HFF-Myc (cell line): ENCODE data around the gene SUGP2.
"Not testable (repeated sequence)": the region's sequence is repeated elsewhere in the genome, so short reads cannot be mapped to it uniquely, and the experiment has no call there.

Experiments
- DNase-seq: peaks from one replicate; pipeline ENCODE4 v3.0.0-alpha.2; 2011; ENCODE audit warnings: low read depth; ENCODE audit errors: extremely low read depth
- H3K4me3 ChIP-seq: replicated peaks from 2 replicates; pipeline ENCODE4 v1.5.1; 2011; ENCODE audit warnings: low read depth, mild to moderate bottlenecking, control low read depth, low read length
- TF ChIP-seq, protein P1 (sequence below): IDR thresholded peaks from 2 replicates; pipeline ENCODE4 v1.5.1; 2012; ENCODE audit warnings: mild to moderate bottlenecking, low read depth, low read length, control low read depth; ENCODE audit errors: missing control alignments

The SUGP2 gene

DNA sequence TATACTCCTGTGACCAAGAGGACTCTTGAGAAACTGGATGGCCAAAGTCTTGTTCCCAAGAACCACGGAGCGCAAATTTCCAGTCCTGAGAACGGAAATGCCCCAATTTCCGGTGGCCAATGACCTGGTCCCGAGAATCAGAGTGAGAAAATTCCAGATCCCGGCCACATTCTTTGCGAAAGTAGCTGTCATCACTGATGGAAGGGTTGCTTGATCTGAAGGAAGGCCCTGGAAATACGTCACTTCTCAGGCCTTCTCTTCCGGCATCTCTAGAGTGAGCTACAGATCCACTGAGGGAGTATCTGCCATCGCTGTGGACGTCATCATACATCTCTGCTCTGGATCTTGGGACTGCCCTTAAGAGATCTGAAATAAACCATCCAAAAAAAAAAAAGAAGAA, 7.5 kb downstream of the SUGP2 start:
- DNase-seq, result no peak
- TF ChIP-seq, protein P1, sequence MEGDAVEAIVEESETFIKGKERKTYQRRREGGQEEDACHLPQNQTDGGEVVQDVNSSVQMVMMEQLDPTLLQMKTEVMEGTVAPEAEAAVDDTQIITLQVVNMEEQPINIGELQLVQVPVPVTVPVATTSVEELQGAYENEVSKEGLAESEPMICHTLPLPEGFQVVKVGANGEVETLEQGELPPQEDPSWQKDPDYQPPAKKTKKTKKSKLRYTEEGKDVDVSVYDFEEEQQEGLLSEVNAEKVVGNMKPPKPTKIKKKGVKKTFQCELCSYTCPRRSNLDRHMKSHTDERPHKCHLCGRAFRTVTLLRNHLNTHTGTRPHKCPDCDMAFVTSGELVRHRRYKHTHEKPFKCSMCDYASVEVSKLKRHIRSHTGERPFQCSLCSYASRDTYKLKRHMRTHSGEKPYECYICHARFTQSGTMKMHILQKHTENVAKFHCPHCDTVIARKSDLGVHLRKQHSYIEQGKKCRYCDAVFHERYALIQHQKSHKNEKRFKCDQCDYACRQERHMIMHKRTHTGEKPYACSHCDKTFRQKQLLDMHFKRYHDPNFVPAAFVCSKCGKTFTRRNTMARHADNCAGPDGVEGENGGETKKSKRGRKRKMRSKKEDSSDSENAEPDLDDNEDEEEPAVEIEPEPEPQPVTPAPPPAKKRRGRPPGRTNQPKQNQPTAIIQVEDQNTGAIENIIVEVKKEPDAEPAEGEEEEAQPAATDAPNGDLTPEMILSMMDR, result no peak
- no peak overlapping the region for H3K4me3 ChIP-seq

DNA sequence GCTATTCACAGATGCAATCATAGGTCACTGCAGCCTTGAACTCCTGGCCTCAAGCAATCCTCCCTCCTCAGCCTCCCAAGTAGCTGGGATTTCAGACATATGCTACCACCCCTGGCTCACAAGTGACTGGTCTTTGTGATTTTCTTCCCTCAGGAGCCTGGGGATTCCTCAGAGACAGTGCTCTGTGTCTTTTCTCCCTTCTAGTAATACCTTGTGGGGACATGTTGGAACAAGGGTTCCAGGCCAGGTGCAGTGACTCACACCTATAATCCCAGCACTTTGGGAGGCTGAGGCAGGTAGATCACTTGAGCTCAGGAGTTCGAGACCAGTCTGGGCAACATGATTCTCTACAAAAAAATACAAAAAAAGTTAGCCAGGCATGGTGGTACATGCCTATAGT, 9.9 kb downstream of the SUGP2 start:
- DNase-seq, result not testable (repeated sequence)

DNA sequence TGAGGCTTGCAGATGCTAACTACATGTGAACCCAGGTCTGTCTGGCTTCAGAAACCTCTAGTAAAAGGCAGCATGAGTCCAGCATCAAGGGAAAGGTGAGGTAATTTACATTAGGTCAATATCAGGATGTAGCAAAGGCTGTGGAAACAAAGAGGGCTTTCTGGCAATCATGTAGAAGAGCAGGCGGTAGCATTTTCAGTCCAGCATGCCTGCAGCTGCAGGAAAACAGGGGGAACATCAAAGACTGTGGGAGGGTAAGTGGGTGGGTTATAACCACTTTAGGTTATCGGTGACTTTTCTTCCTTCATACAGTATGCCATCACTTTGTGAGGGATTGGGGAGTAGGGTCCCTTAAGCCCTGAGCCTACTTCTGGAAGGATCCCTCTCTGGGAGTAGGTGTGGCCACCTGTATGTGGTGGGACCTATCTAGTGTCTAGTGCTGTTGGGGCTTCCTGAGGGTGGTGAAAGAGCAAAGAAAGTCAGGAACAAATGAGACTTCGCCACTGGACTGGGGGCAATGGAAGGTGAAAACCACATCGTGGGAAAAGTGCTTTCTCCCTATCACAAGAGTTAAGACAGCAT, 10.8 kb downstream of the SUGP2 start:
- DNase-seq, result no peak
- H3K4me3 ChIP-seq, result no peak overlapping the region
- TF ChIP-seq, protein P1, result no peak

More for the DNA sequence above, 9.9 kb downstream of the SUGP2 start:
- not testable (repeated sequence) for H3K4me3 ChIP-seq

DNA sequence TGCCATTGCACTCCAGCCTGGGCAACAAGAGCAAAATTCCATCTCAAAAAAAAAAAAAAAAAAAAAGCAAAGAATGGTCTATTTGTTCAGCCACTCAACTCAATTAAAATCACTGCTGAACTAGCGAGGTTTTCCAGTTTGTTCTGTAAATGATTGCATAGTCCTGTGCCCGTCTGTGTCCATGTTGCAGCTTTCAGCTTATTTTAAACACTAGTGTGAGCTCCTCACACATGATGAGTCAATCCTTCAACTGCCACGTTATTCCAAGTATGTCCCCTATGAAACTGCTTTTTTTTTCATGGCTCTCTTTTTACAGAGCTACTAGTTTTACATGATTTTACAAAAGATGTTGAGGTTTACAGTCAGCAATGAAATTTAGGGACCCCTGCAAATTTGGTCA, 12.2 kb downstream of the SUGP2 start:
- TF ChIP-seq, protein P1, result no peak
- DNase-seq, result no peak

DNA sequence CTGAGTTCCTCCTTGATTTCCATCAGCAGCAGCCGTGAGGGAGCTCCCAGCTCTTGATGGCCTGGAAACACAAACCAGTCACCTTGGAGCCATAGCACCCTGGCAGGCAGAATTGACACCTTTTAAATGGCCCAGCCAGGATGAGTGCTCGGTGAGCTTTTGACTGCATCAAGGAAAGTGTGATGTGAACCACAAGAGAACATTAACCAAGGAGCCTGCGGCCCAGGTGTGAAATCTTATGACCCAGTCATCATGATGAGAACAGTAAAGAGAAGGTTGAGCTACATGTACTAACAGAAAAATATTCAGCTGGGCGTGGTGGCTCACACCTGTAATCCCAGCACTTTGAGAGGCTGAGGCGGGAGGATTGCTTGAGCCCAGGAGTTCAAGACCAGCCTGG, 22.8 kb downstream of the SUGP2 start:
- TF ChIP-seq, protein P1, result no peak
- DNase-seq, result no peak
- no peak overlapping the region for H3K4me3 ChIP-seq

More for the DNA sequence above, 12.2 kb downstream of the SUGP2 start:
- no peak overlapping the region for H3K4me3 ChIP-seq

DNA sequence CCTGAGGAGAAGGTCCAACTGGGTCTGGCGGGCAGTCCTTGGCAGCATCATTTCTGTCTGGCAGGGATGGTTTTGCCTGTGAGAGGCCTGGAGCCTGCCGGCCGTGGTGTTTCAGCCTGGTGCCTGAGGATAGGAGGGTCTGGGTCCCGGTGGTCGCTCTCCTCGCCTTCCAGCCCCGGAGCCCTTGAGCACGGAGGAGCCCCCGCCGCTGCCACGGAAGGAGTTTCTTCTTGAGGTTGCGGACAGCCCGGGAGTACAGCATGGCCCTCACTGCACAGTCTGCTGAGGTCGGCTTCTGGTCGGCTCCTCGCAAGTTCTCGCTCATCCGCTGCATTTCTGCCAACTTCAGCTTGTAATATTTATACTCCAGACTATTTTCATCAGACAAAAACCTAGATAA, 23.4 kb downstream of the SUGP2 start:
- H3K4me3 ChIP-seq, result no peak overlapping the region
- TF ChIP-seq, protein P1, result no peak
- DNase-seq, result no peak

GRCh38 chr19:19006213-19006612, 27.1 kb downstream of the SUGP2 start:
- no peak for DNase-seq
- TF ChIP-seq, protein P1, result no peak
- no peak overlapping the region for H3K4me3 ChIP-seq
